GM21576 (cell line): ENCODE data around the gene CPOX.
A peak's percentile ranks its signal among the peaks of the same experiment; 100 is the strongest.
"Not testable (repeated sequence)": the region's sequence is repeated elsewhere in the genome, so short reads cannot be mapped to it uniquely, and the experiment has no call there.

ENCODE experiments used
- ATAC-seq: cut with Tn5 transposase; IDR thresholded peaks from one replicate; pipeline ENCODE4 v1.9.1; 2021; ENCODE audit warnings: mild to moderate bottlenecking, moderate library complexity; ENCODE audit not compliant: unreplicated experiment

The CPOX gene

GRCh38 chr3:98593046-98593936 is at the start of gene CPOX:
Gene CPOX (minus strand): TSS chr3:98593611. CDS start chr3:98593504, 107 bp downstream.
- ATAC-seq: peak; percentile 95

DNA sequence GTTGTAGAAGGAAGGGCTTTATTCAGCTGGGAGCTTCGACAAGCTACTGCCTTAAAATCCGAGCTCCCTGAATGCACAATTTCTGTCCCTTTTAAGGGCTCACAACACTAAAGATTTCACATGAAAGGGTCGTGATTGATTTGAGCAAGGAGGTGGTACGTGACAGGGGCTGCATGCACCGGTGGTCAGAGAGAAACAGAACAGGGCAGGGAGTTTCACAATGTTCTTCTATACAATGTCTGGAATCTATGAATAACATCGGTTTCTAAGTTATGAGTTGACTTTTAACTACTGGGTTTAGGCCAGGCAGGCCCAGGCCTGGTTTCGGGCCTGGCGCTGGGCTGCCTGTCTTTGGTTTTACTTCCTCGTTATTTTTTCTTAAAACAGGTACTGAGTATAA is 49.4 kb upstream of the CPOX start:
- not testable (repeated sequence) for ATAC-seq

DNA sequence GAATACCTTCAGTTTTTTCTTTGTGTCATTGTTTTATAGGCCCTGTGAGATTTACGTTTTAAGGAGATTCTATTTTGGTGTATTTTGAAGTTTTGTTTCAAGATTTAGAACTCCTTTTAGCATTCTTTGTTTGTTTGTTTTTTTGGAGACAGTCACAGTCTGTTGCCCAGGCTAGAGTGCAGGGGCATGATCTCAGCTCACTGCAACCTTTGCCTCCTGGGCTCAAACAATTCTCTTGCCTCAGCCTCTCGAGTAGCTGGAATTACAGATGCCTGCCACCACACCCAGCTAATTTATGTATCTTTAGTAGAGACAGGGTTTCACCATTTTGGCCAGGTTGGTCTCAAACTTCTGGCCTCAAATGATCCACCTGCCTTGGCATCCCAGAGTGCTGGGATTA is 48.3 kb upstream of the CPOX start:
- not testable (repeated sequence) for ATAC-seq

DNA sequence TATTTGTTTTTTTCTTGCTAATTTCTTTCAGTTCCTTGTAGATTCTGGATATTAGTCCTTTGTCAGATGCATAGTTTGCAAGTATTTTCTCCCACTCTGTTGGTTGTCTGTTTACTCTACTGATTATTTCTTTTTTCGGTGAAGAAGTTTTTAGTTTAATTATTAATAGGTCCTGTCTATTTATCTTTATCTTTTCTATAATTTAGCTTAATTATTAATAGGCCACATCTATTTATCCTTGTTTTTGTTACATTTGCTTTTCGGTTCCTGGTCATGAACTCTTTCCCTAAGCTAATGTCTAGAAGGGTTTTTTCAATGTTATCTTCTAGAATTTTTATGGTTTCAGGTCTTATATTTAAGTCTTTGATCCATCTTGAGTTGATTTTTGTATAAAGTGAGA is 45.1 kb upstream of the CPOX start:
- ATAC-seq: not testable (repeated sequence)

DNA sequence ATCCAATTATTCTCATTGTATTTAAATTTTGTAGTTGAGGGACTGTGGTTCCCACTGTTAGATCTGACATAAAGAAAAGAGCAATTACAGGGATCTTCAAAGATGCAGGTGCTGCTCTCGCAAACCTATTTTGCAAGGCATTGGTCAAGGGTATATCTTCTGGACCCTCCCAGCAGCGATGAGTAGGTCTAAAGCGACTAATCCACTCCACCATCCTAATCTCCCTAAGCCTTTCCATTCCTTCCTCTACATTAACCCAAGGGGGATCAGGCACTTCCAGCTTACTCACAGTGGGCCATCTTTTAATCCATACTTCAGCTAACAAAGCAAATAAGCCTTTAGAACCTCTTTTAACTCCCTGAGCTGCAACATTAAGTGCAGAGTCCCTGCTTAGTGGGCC is 37.0 kb upstream of the CPOX start:
- ATAC-seq: no peak

- no peak for ATAC-seq
Observed at GRCh38 chr3:98628317-98628716, 34.9 kb upstream of the CPOX start.

GRCh38 chr3:98626151-98626550 is 32.7 kb upstream of the CPOX start:
- ATAC-seq: no peak

DNA sequence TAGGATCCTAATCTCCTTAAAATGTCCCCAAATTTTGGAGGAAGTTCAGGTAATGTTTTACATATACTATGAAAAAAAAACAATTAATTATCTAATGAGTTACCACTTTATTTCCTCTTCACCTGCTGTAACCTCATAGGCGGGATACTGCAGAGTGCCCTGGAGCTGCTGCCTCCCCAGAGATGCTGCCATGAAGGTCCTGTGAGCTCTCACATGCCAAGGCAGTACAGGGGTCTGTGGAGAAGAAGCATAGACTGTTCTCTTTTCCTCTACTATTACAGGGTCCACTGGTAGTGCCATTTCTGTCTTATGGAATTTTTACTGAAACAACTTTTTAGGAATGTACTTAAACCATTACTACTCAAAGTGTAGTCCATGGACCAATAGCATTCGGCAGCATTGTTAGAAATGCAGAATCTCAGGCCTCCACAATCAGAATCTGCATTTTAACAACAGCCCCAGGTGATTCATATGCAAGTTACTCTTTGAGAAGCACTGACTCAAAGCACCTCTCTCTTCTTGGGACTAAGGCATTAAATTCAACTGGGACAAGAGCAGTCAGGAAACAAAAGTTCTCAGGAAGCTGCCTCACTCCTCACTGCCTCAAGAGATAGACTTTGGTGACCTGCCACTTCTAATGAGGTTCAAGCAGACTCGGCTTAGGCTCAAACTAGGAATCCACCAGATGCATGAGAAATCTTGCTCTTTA is 30.3 kb upstream of the CPOX start:
- no peak for ATAC-seq

GRCh38 chr3:98617841-98618240 is 24.4 kb upstream of the CPOX start:
- ATAC-seq: no peak

DNA sequence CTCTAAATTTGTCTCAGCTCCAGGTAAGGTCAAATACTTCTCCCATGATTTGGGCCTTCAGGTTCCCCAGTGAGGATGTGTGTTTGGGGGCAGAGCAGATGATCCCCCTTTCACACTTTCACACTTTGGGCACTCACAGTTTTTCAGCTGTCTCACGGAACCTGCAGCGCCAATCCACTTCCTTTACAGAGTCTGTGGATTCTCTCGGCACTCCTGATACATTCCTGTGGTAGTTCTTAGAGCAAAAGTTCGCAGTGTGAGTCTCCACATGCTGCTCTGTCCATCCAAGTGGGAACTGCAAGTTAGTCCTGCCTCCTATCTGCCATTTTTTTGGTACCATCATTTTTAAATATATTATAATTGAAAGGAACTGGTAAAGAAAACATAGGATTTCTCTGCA is 20.2 kb upstream of the CPOX start:
- ATAC-seq: no peak

DNA sequence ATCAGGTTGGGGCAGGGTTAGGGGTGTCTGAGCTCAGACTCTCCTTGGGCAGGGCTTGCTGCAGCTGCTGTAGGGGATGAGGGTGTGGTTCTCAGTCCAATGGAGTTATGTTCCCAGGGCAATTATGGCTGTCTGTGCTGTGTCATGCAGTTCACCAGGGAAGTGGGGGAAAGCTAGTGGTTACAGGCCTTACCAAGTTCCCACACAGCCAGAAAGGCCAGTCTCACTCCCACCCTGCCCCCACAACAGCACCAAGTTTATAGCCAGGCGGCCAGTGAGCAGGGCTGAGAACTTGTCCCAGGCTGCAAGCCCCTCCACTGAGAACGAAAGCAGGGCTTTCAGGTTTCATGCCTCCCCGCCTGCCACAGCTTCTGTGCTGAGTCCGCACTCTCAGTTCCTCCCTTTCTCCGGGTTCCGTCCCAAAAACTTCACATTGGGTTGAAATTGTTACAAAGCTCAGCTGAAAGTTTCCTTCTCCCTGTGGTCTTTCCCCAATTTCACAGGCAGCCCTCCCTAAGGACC is 19.6 kb upstream of the CPOX start:
- peak; percentile 33 for ATAC-seq

DNA sequence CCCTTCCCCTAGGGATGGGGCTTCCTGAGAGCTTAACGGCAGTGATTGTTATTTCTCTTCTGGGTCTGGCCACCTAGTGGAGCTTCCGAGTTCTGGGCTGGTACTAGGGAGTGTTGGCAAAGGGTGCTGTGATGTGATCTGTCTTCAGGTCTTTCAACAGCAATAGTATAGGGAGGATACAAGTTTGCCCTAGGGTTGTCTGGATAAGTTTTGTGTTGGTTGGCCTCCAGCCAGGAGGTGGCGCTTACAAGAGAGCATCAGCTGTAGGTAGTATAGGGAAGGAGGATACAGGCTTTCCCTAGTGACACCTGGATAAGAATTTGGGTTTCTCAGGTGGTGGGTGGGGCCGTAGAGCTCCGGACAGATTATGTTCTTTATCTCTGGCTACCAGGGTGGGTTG is 19.2 kb upstream of the CPOX start:
- ATAC-seq: peak; percentile 71

GRCh38 chr3:98608029-98608428 is 14.6 kb upstream of the CPOX start:
- no peak for ATAC-seq

GRCh38 chr3:98603580-98603979 is 10.2 kb upstream of the CPOX start:
- no peak for ATAC-seq

DNA sequence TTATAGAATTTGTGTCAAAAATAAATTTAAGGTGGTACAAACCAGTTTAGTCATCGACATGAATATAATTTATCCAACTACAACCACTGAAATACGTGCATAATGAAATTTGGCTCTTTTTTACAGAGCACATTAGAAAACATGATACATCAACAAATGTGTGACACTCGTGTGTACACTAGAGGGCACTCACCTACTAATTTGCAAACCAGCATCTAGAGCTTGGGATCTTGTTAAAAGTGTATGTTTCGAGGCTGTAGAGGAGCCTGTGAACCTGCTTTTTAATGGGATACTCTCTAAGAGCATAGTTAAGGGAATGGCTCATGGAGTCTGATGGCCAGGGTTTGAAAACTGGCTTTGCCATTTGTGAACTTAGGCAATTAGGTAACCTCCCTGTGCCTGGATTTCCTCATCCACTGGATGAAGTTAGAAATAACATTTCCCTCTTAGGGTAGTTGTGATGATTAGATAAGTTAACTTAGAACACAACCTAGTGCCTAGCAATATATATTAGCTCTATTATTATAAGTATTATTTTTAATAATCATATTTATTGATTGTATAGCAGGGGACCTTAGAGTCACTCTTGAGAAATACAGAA is 8.8 kb upstream of the CPOX start:
- peak; percentile 74 for ATAC-seq

- no peak for ATAC-seq
Observed at GRCh38 chr3:98601180-98601579, 7.8 kb upstream of the CPOX start.

- ATAC-seq: peak; percentile 49
Observed at GRCh38 chr3:98600412-98601095, 7.1 kb upstream of the CPOX start.

DNA sequence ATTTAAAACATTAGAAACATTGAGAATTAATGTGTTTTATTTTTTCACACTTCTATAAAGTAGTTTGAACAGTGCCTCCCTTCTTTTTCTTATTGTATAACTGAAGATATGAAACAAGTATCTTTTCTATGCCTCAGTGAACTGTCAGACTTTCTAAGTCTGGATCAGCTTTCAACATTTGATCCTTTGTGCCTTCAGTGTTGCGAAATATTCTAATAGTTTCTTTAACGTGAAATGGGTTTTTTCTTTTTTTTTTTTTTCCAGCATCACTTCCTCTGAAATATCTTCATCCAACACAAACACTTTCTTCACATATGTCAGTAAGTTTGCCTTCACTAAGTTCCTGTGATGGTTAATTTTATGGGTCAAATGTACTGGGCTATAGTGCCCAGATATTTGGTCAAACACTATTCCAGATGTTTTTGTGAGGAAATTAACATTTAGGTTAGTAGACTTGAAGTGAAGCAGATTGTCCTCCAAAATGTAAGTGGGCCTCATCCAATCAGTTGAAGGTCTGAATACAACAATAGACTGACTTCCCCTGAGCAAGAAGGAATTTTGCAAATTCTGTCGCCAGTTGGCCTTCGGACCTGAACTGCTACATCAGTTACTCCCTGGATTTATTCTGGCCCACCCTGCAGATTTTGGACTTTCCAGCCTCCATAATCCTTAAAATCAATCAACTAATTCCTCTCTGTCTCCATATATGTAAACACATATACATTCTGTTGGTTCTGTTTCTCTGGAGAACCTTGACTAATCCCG is 6.4 kb upstream of the CPOX start:
- no peak for ATAC-seq

DNA sequence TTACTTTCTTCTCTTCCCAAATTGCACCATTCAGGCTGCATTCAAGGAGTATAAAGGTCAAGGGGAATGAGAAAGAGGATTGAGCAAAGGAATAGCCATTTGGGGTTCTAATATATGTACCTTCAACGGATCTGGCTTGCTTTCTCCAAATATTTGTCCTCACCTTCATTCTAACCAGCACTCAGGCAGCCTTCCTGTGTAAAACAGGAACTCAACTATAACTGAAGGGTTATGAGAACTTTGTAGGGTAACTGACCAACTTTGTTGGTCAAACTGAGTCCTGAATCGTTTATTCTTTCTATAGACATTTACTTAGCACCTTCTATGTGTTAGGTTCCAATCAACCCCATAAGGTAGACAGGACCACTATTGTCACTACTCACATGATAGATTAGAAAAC is 5.1 kb upstream of the CPOX start:
- ATAC-seq: no peak
